Stimulated activated CD4-positive, alpha-beta T cell treated with anti-CD3 and anti-CD28 coated beads, TNF-alpha, amount 100 ng/mL, for 24 hours (primary cell): ENCODE results near the gene NOS3.
"Not testable (repeated sequence)": the region's sequence is repeated elsewhere in the genome, so short reads cannot be mapped to it uniquely, and the experiment has no call there.

Experiments
- DNase-seq, 3 experiments: peaks; one replicate each; pipeline ENCODE4 v3.0.0-alpha.2; 2020; ENCODE audit warnings: low read depth in 3 of 3

Gene NOS3

GRCh38 chr7:150999497-151000230, 8.8 kb downstream of the NOS3 start:
- no peak for DNase-seq

DNA sequence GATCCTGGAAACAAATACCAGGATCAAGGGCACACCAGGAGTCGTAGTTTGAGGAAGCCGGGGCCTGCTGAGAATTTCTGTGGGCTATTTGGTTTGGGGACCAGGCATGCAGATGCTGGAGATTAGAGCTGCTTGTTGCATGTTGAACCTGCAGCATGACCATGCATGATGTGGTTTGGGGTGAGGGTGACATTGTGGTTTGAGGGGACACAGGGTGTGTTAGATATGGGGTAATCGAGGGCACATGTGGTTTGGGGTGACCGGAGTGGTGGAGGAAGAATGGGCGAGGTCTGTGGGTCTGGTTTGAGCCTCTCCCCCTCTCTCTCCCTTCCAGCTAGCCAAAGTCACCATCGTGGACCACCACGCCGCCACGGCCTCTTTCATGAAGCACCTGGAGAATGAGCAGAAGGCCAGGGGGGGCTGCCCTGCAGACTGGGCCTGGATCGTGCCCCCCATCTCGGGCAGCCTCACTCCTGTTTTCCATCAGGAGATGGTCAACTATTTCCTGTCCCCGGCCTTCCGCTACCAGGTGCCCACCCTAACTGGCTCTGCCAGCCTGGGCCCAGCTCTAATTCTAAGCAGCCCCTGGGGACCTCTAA, 10.2 kb downstream of the NOS3 start:
- DNase-seq: no peak

GRCh38 chr7:151001546-151001945, 10.7 kb downstream of the NOS3 start:
- DNase-seq: no peak

DNA sequence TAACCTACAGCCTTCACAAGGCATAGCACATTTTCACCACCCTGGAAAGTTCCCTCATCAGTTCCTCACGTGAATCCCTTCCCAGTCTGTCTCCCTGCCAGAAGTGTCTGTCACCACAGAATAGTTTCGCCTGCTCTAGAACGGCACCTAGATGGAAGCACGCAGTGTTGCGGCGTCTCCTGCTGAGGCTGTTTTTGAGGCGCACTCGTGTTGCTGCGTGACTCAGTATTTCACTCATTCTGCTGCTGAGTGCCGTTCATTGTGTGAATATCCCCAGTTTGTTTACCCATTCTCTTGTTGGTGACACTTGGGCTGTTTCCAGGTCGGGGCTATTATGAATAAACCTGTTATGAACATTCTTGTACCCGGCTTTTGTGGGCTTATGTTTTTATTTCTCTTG, 12.8 kb downstream of the NOS3 start:
- no peak for DNase-seq

DNA sequence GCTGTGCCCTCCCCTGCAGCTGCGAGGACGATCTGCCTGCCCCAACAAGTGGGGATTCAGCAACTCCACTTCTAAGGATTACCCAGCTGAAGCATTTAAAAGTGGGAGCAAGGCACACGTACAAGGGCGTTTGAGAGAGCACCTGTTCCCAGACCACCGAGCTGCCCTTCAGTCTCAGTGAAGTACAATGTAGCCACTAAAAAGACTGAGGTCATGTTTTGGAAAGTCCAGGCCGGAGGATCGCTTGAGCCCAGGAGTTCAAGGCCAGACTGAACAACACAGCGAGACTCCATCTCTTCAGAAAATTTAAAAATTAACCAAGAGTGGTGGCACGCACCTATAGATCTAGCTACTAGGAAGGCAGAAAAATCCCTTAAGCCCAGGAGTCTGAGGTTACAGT, 14.7 kb downstream of the NOS3 start:
- DNase-seq: no peak

DNA sequence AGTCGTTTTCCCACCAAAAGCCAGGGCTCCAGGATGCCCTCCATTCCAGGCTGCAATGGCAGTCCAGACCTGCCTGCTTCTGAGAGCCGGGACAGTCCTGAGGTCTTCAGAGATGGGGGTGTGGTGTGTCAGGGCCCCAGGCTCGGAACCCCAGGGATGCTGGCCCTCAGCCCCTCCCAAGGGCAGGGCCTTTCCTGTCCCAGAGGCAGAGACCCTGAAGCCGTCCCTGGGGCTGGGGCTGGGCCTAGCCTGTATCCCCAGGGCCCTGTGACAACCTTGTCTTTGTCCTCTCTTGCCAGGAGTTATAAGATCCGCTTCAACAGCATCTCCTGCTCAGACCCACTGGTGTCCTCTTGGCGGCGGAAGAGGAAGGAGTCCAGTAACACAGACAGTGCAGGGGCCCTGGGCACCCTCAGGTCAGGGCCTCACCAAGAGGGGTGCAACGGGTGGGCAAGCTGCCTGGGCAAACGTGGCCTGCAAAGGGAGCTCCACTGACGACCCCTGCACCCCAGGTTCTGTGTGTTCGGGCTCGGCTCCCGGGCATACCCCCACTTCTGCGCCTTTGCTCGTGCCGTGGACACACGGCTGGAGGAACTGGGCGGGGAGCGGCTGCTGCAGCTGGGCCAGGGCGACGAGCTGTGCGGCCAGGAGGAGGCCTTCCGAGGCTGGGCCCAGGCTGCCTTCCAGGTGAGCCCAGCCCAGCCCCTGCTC, 15.9 kb downstream of the NOS3 start:
- DNase-seq: no peak

DNA sequence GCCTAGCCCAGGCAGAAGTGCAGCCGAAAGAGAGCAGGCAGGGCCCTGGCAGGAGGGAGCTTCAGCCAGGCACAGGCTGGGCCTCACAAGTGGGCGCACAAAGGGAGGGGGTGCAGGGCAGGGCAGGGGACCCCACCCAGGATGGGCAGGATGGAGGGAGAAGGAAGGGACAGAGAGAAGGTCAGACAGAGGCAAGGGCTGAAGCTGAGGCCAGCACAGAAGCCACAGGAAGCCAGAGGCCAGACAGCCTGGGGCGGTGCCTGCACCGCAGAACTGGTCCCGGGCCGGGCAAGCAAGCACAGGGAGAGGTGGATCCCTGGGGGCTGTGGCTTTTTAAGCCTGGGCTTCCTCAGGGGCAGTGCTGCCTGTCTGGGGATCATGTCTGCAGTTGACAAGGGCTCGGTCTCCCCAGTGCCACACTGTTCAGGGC, 16.7 kb downstream of the NOS3 start:
- DNase-seq: no peak

DNA sequence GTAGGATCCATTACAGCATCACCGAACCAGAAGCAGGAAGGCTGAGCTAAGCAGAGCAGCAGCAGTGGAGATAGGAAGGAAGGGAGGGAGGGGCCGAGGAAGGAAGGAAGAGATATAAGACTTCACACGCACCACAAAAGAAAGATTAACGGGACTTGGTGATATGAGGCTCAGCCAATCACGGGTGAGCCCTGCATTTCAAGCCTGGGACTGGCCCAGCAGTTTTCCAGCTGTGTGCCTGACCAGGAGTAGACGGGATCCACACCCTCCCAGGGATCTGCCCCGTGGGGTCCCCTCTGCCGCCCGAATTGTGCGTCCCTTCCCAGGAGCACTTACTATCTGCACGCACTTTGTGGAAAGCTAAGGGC, 17.3 kb downstream of the NOS3 start:
- DNase-seq: no peak

DNA sequence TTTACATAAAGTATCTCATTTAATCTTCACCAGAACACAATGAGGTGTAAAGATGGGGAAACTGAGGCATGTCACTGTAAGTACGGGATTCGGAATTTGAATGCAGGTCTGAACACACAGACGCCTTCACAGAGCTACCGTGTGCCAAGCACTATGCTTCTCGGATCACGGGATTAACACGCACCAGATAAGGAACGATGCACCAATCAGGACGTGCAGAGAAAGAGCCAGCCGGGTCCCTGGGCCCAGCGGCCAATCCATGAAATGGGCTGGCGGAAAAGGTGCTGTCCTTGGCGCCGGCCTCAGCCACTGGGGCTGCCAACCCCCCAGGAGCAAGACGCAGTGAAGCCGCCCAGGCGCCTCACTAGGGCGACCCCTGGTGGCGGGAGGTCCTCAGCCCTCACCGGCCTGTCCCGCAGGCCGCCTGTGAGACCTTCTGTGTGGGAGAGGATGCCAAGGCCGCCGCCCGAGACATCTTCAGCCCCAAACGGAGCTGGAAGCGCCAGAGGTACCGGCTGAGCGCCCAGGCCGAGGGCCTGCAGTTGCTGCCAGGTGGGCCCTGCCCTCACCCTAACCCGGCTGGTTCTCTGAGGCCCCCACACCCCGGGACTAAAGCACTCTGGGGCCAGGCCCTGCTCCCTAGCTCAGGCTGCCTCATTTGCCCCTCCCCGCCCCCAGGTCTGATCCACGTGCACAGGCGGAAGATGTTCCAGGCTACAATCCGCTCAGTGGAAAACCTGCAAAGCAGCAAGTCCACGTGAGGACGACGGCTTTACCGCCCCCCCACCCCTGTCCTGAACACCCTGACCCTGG, 17.9 kb downstream of the NOS3 start:
- peak; percentile 54 to 85 (median 74) for DNase-seq

GRCh38 chr7:151009327-151010036, 18.7 kb downstream of the NOS3 start:
- DNase-seq: no peak

DNA sequence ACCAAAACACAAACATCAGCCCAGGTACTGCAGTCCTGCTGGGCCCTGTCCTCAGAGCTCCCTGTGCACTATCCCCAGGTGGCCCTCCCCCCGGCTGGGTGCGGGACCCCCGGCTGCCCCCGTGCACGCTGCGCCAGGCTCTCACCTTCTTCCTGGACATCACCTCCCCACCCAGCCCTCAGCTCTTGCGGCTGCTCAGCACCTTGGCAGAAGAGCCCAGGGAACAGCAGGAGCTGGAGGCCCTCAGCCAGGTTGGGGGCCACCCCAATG, 19.2 kb downstream of the NOS3 start:
- DNase-seq: no peak

DNA sequence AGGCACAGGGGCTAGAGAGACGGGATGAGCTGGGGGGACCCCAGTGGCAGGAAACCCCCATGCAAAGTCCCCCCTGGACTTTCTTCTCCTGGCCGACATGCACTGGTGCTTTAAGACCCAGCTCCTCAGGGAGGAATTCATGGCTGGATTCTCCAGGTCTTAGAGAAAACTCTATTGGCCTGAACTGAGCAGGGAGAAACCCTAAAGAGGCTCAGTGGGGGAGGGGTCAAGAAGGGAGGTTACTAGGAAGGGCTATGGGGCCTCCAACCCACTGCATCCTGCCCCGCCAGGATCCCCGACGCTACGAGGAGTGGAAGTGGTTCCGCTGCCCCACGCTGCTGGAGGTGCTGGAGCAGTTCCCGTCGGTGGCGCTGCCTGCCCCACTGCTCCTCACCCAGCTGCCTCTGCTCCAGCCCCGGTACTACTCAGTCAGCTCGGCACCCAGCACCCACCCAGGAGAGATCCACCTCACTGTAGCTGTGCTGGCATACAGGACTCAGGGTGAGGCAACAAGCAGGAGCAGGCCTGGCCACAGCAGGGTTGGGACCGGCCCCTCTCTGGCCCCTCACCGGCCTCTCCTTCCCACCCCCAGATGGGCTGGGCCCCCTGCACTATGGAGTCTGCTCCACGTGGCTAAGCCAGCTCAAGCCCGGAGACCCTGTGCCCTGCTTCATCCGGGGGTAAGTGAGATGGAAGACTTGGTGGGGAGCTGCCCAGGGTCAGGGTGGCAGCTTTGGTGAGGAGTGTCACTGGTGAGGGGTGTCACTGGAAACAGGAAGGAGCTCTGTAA, 19.7 kb downstream of the NOS3 start:
- peak in 1 of 3 experiments; percentile 42 for DNase-seq

DNA sequence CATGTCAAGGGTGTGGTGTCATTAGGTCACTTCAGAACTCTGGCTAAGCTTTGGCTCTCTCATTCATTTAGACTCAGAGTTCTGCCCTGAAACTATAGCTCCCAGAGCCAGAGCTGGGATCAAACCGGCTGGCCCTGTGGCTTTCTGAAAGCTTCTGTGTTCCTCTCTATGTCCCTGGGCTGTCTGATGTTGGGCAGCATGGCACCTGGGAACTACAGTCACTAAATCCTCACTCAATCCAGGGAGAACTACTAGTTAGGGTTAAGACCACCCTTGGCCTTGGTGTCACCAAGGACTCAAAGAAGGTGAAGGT, 20.2 kb downstream of the NOS3 start:
- DNase-seq: no peak

GRCh38 chr7:151011616-151012015, 20.8 kb downstream of the NOS3 start:
- DNase-seq: not testable (repeated sequence)

- no peak for DNase-seq
Measured at GRCh38 chr7:151012031-151012692, 21.3 kb downstream of the NOS3 start.

DNA sequence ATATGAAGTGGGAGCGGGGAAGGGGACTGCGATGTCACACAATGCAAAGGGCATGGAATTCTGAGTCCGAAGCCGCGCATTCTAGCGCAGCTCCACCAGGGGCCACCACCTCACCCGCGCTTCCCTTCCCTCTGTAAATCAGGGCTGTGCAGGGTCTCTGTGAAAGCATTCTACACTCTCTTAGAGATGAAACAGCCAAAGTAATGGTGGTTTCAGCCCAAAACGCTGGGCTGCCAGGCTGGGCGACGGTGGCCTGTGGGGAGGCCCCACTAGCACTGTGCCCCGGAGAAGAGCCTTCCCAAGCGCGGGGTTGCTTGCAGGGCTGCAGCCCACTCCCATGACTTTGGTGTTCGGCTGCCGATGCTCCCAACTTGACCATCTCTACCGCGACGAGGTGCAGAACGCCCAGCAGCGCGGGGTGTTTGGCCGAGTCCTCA, 22.1 kb downstream of the NOS3 start:
- DNase-seq: no peak

- DNase-seq: no peak
Measured at GRCh38 chr7:151013356-151013732, 22.5 kb downstream of the NOS3 start.

- DNase-seq: peak; percentile 65 to 84 (median 72)
Measured at GRCh38 chr7:151013733-151014497, 23.1 kb downstream of the NOS3 start.

DNA sequence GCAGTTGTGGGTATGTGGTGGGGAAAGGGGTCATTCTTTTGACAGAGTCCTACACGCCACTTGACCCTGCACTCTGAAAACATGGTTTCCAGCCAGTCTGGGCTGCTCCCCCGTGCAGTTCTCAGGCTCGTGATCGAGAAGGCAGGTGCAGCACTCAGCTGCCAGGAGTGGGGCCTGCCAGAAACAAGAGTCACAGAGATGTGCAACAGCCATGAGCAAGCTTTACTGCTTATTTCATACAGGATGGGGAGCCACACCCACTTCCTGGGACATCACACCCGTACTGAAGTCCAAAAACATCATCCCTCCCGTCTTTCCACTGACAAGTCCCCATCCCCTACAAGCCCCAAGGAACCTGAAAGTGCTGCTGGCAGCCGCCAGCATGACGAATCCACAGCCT, 24.1 kb downstream of the NOS3 start:
- no peak for DNase-seq

DNA sequence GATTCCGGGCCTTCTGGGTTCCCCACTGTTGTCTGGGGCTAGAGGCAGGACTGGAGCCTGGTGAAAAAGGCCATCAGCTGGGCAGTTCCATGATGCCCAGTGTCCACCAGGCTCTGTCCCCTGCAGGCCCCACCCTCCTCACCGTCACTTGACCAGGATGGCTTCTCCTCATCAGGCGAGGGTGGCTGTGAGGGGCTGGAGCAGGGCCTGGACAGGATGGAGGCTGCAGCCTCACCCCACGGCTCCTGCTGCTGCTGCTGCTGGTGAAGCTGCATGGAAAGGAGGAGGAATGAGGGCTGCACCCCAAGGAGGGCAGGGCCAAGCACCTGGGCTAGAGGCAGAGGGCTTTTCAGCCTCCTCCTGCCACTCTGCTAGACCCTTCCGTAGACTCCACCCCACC, 25.1 kb downstream of the NOS3 start:
- DNase-seq: no peak
